GM21381 (cell line): ENCODE results near the gene CAPZA1.

Source experiments
- ATAC-seq: cut with Tn5 transposase; IDR thresholded peaks from one replicate; pipeline ENCODE4 v1.9.1; 2021; ENCODE audit warnings: mild to moderate bottlenecking, moderate library complexity; ENCODE audit not compliant: unreplicated experiment

Gene CAPZA1

DNA sequence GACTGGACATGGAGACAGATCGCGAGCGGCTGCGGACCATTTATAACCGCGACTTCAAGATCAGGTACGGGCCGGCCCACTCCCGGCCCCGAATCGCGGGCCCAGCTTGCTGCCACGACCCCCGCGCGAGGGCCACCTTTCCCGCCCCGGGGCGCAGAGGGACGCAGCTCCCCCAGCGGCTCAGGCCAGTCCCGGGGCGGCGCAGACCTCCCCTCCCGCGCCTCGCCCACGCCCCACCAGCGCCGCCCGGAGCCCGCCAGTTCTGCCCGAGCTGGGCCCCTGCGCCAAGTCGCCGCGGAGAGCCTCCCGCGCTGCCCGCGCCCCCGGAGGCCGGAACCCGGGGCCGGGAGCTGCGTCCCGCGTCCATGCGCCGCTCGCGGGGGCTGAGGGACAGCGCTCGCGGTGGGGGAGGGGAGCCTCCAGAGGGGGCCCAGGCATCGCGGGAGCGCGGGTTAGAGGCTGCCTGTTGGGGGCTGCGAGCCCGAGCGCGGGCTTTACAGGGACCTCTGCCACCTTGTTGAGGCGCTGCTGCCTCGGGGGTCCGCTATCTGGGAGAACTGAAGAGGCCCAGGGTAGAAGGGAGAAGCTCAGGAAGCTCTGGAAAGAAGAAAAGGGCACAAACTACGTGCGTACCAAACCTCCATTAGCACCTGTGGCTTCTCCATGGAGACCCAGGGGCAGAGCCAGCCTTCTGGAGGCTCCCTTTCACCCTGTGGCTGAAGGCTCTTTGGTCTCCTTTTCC, 55.5 kb downstream of the CAPZA1 start:
- ATAC-seq, result peak; percentile 46

DNA sequence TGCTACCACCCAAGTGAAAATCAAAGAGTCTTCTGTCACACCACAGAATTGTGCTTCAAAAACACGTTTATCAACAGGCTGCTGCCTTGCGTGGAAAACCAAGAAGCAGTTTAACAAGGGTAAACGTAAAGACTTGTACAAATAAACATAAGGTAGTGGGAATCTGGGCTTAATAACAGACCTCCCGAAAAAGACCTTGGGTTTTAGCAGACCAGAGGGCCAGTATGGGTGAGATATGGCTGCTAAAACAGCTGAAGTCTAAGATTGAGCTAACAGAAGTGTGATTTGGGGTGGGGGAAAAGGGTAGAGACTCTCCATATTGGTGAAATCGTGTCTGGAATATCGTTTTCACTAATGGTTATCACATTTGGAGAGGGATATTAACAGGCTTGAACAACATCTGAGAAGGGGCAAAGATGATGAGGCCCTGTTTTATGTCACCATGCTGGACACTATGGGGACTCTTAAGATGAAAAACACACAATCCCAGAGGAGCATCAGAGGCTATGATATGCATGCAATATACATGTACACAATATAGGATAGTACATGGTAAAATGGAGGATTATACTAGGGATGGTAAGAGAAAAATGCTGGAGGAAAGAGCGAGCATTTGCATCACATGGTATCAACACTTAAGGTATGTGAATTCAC, 56.2 kb downstream of the CAPZA1 start:
- ATAC-seq, result no peak

- ATAC-seq, result no peak
Observed at GRCh38 chr1:112676543-112676942, 56.9 kb downstream of the CAPZA1 start.

- ATAC-seq, result no peak
Observed at GRCh38 chr1:112677501-112677900, 57.9 kb downstream of the CAPZA1 start.

- no peak for ATAC-seq
Observed at GRCh38 chr1:112678605-112679004, 59.0 kb downstream of the CAPZA1 start.

- no peak for ATAC-seq
Observed at GRCh38 chr1:112685913-112686312, 66.3 kb downstream of the CAPZA1 start.

GRCh38 chr1:112686417-112686816, 66.8 kb downstream of the CAPZA1 start:
- no peak for ATAC-seq

- no peak for ATAC-seq
Observed at GRCh38 chr1:112686835-112687234, 67.2 kb downstream of the CAPZA1 start.

DNA sequence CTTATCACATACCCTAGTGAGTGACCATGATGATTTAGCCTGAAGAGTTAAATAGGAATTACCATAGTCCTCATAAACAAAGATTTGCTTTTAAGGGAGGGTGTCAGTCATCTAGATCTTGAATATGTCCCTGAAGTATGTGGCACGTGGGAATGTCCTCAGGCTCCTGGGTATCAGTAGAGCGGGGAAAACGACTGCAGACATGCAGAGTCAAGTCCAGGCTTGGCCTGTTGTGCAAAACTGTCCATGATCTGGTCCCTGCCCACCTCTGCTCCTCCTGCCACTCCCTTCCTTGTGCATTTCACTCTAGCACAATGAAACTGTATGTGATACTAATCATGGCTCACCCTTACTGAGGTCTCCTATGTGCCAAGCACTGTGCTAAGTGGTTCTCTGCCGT, 67.7 kb downstream of the CAPZA1 start:
- ATAC-seq, result no peak

DNA sequence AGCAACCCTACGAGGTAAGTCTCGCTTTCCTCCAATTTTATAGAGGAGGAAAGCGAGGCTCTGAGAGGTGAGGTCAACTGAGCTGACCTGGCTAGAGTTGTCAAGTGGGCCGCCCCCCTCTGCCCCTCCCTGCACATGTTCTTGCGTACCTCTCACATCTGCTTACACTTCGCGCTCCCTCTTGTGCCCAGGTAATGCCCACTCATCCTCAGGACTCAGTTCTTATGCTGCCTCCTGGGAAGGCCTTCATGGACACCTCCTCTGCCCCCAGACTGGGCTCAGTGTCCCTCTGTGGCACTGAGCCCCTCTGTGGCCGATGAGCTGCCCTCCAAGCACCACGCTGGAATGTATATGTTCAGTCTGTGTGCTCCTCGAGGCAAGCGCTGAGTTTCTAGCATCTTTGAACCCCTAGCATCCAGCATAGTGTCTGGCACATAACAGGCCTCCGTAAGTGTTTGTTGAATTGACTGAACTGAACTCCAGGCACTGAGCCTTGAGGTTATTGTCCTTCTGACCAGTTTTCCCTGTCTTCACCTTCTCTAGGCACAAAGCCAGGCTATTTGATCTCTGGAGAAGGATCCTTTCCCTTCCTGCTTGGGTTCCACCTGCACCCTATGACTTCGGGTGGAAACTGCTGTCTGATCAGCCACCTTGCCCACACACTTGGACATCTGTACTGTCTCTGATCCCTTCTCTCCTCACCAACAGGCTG, 68.3 kb downstream of the CAPZA1 start:
- no peak for ATAC-seq

DNA sequence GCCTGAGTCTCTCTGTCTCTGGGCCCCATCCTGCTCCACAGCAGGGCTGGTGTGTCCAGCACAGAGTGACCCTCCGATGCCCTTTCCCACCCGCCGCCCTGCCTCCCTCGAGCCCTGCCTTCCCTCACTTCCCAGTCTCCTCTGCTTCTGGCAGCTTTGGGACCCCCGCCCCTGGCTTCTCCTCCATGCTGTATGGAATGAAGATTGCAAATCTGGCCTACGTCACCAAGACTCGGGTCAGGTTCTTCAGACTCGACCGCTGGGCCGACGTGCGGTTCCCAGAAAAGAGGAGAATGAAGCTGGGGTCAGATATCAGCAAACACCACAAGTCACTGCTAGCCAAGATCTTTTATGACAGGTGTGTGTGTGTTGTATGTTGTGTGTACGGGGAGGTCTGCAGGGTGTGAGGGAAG, 69.2 kb downstream of the CAPZA1 start:
- ATAC-seq, result no peak

DNA sequence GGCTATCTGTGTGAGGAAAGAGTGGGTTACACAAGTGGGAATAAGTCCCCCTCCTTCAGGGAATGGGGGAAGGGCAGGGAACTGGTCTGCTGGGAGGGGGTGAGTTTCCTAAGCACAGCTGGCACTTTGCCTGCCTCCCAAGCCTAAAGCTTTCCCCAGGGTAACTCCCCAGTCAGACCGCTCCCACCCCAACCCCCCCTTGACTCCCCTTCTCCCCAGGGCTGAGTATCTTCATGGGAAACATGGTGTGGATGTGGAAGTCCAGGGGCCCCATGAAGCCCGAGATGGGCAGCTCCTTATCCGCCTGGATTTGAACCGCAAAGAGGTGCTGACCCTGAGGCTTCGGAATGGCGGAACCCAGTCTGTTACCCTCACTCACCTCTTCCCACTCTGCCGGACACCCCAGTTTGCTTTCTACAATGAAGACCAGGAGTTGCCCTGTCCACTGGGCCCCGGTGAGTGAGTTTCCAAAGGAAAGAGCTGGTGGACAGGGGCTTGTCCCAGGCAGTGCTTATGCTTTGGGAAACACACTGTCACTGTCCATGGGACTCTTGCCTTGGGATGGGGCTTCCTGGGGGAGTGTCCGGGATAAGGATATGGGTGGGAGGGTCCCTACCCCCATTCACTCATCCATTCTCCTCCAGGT, 69.7 kb downstream of the CAPZA1 start:
- ATAC-seq, result no peak

- no peak for ATAC-seq
Observed at GRCh38 chr1:112689842-112690237, 70.2 kb downstream of the CAPZA1 start.

GRCh38 chr1:112692681-112693080, 73.0 kb downstream of the CAPZA1 start:
- ATAC-seq, result no peak

GRCh38 chr1:112693821-112694220, 74.2 kb downstream of the CAPZA1 start:
- no peak for ATAC-seq

DNA sequence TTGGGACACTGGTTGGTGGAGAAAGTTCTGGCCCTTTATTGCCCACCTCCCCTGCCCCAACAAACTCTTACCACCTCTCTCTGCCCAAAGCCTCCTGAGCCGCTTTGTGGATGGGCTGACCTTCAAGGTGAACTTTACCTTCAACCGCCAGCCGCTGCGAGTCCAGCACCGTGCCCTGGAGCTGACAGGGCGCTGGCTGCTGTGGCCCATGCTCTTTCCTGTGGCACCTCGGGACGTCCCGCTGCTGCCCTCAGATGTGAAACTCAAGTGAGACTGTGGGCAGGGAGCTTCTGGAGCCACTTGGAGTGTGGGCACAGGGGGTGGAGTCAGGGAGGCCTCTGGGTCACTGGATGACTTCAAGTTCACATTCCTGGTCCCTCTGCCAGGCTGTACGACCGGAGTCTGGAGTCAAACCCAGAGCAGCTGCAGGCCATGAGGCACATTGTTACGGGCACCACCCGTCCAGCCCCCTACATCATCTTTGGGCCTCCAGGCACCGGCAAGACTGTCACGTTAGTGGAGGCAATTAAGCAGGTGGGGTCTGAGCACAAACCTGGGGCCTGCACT, 74.8 kb downstream of the CAPZA1 start:
- ATAC-seq, result no peak

- ATAC-seq, result no peak
Observed at GRCh38 chr1:112695276-112695675, 75.6 kb downstream of the CAPZA1 start.

- no peak for ATAC-seq
Observed at GRCh38 chr1:112696578-112697314, 77.1 kb downstream of the CAPZA1 start.

DNA sequence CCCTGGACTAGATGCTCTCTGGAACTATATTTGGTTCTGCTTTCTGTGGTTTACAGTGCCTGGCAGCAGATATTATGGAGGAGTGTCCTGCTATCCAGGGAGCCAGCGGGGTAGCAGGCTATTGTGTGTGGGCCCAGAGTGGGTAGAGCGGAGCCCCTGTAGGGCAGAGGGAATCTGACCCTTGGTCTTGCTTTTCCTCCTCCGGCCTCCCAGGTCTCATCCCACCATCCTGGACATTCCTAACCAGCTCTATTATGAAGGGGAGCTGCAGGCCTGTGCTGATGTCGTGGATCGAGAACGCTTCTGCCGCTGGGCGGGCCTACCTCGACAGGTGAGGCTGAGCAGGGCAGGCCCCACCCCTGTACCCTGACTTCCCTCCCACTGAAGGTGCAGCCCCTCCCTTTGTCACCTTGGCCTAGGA, 78.2 kb downstream of the CAPZA1 start:
- no peak for ATAC-seq
